NOMO-1 (cell line): ENCODE data around the gene FANK1.

Experiments used
- DNase-seq, 2 experiments: peaks; one replicate each; lab custom pipeline; 2025; ENCODE audit not compliant: unreplicated experiment in 2 of 2; lab: John Stamatoyannopoulos, UW

Gene FANK1

DNA sequence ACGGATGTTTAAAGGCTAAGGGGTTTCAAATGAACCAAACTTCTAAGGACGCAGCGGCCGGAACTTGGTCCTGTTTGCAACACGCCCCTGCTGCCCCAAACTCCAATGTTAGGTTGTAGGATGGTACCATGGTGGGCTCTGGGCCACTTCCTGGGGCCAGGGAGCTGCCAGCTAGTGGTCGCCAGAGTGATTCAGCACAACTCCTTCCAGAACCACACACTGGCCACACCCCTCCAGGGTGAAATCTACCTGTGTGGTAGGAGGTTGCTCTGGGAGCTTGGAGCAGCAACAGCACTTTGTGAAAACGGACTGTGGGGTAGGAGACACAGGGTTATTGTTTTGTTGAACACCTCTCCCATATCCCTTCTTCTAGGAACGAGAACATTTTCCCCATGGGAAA is 161.1 kb downstream of the FANK1 start:
- DNase-seq: no peak

DNA sequence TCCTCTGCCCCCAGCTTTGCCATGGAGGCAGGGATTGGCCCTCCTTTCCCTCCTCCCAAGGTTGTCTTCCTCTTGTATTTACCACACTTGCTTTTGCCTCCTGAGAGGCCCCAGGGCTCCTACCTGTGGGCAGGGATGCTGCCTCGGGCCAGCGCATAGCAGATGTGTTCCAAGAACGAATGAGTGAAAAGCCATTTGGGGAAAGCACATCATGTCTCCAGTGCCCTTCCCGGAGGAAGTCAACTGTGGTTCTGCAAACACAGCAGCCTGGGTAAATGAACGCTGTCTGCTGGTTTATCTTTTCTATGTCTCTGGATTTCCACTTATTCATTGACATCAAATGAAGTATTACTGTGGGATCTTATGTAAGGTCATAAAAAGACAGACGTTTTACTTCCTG is 161.7 kb downstream of the FANK1 start:
- no peak for DNase-seq

DNA sequence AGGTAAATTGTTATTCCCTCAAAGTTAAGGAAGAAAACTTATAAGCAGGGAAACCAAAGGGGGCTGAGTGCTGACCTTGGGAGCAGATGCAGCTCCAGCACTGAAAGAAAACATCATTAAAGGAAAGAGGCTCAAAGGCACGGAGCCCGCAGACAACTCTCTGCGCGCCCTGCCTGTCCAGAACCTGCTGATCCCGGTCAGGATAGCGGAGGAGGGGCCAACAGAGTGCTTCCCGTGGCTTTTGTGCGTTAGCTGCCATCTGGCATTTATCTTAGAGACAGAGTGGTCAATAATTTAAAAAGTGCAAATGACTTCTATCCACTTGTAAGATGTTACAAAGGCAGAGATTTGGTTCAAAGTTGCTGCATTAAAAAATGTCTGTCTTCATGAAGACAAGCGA is 162.1 kb downstream of the FANK1 start:
- DNase-seq: no peak
